Glutamatergic neuron (in vitro differentiated cells): ENCODE results near the gene ZMIZ1. TPM values are rescaled to one million over a fixed set of nuclear protein-coding genes. Genes with fewer than 3 reads are reported as not detected.
A peak's percentile ranks its signal among the peaks of the same experiment; 100 is the strongest.

Source experiments
- DNase-seq: peaks from one replicate; pipeline ENCODE4 v3.0.0; 2022
- H3K27ac Mint-ChIP-seq: one replicate; pipeline ENCODE4 v1.8.0; 2020; ENCODE audit warnings: mild to moderate bottlenecking, mixed read lengths, inconsistent platforms; ENCODE audit not compliant: unreplicated experiment
- H3K27me3 Mint-ChIP-seq: one replicate; pipeline ENCODE4 v1.8.0; 2020; ENCODE audit warnings: mild to moderate bottlenecking, moderate library complexity, mixed read lengths, inconsistent platforms; ENCODE audit not compliant: unreplicated experiment
- H3K36me3 Mint-ChIP-seq: one replicate; pipeline ENCODE4 v1.8.0; 2020; ENCODE audit warnings: mild to moderate bottlenecking, mixed read lengths, inconsistent platforms; ENCODE audit not compliant: unreplicated experiment
- H3K4me1 Mint-ChIP-seq: one replicate; pipeline ENCODE4 v1.8.0; 2020; ENCODE audit warnings: mild to moderate bottlenecking, low read depth, mixed read lengths, inconsistent platforms; ENCODE audit not compliant: unreplicated experiment
- H3K4me3 Mint-ChIP-seq: one replicate; pipeline ENCODE4 v1.8.0; 2020; ENCODE audit warnings: mild to moderate bottlenecking, mixed read lengths, inconsistent platforms; ENCODE audit not compliant: unreplicated experiment
- H3K9me3 Mint-ChIP-seq: one replicate; pipeline ENCODE4 v1.8.0; 2020; ENCODE audit warnings: mild to moderate bottlenecking, moderate library complexity, mixed read lengths, inconsistent platforms; ENCODE audit not compliant: unreplicated experiment
- total RNA-seq: library from RNA; stranded (reverse); fragmentation: NEBNext Ultra II Directional; extraction: Animal tissue kit (Norgen Biotek cat#: 25700); gene quantifications from one replicate; pipeline ENCODE4 v1.2.1, GENCODE V29; 2021; ENCODE audit not compliant: unreplicated experiment
- TF ChIP-seq, protein P1 (sequence below): fragments of 200-600 bp; sonication (generic); IDR thresholded peaks from one replicate; pipeline ENCODE4 v1.5.0; 2021; ENCODE audit not compliant: partially characterized antibody, unreplicated experiment

Gene ZMIZ1
- total RNA-seq, 1 donor from 2014 or later, result 230 TPM

DNA sequence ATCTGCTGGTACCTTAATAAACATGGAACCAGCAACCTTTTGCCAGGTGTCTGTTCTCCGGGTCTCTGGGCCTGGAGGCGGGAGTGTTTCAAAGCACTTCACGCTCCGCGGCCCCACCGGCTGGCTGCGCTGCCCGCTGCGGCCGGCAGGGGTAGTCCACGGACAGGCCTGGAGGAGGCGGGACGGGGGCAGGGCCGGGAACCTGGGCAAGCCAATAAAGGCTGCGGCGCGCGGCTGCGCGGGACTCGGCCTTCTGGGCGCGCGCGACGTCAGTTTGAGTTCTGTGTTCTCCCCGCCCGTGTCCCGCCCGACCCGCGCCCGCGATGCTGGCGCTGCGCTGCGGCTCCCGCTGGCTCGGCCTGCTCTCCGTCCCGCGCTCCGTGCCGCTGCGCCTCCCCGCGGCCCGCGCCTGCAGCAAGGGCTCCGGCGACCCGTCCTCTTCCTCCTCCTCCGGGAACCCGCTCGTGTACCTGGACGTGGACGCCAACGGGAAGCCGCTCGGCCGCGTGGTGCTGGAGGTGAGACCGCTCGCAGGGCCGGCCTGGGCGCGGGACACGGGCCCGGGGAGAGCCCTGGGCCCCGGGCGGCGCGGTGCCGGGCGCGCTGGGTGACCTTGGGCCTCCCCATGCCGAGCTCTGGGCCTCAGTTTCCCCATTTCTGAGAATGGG lies 278.6 kb downstream of the ZMIZ1 start, which contains the start of gene PPIF:
Gene PPIF, plus strand, starts transcription at position 244 of the 668 bp plus-strand sequence. Its CDS starts 80 bp downstream, at position 324.
- H3K4me1 Mint-ChIP-seq, result peaks cover 13% of the 10 kb centered on the region

DNA sequence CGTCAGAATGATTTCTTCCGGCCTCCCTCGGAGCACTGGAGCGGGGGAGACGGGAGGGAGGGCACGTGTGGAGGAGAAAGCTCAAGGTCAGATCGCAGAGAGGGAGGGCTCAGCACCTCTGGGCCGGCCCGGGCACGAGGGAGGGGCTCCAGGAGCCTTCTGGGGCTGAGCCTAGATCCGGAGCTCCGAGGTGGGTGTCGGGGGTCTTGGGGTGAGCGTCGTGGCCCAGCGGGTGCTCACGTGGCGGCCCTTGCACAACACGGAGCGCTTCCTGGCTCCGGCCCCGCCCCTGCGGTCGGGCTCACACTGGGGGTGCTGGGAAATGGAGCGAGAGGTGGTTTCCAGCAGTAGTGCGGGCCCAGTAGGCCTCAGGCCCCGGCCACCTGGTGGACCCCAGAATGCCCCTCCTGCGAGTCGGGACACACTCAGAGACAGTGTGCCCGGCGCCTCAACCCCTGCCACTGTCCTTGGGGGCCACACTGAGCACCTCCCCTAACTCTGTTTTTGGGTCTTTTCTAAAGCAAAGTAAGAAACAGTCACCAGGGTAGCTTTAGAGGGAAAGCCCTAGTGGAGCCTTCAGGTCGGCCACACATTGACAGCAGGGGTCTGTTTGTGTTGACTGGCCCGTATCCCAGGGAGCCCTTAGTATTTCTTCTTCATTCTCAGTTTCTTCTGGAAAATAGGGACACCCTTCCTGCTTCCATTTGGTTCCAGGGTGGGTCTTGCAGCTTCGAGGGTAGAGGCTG lies 279.3 kb downstream of the ZMIZ1 start:
- Mint-ChIP-seq H3K4me1 (peaks cover 12% of the 10 kb centered on the region), H3K27me3 (peaks cover under 1% of the 10 kb centered on the region), H3K9me3 (no peaks in the 10 kb centered on the region), H3K27ac (no peak overlapping the region), H3K4me3 (peak overlapping the region; percentile 72), H3K36me3 (peaks cover under 1% of the 10 kb centered on the region)
- DNase-seq, result no peak
- TF ChIP-seq, protein P1, sequence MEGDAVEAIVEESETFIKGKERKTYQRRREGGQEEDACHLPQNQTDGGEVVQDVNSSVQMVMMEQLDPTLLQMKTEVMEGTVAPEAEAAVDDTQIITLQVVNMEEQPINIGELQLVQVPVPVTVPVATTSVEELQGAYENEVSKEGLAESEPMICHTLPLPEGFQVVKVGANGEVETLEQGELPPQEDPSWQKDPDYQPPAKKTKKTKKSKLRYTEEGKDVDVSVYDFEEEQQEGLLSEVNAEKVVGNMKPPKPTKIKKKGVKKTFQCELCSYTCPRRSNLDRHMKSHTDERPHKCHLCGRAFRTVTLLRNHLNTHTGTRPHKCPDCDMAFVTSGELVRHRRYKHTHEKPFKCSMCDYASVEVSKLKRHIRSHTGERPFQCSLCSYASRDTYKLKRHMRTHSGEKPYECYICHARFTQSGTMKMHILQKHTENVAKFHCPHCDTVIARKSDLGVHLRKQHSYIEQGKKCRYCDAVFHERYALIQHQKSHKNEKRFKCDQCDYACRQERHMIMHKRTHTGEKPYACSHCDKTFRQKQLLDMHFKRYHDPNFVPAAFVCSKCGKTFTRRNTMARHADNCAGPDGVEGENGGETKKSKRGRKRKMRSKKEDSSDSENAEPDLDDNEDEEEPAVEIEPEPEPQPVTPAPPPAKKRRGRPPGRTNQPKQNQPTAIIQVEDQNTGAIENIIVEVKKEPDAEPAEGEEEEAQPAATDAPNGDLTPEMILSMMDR, result no peak

More for the DNA sequence above, 278.6 kb downstream of the ZMIZ1 start, which contains the start of gene PPIF:
- H3K9me3 Mint-ChIP-seq, result no peaks in the 10 kb centered on the region
- TF ChIP-seq, protein P1, result peak; percentile 97
- H3K27me3 Mint-ChIP-seq, result peaks cover 2% of the 10 kb centered on the region
- H3K27ac Mint-ChIP-seq, result no peak within 1 kb of the TSS
- peak within 1 kb of the TSS; percentile 72 for H3K4me3 Mint-ChIP-seq
- no peaks in the 10 kb centered on the region for H3K36me3 Mint-ChIP-seq
- peak; percentile 97 for DNase-seq

DNA sequence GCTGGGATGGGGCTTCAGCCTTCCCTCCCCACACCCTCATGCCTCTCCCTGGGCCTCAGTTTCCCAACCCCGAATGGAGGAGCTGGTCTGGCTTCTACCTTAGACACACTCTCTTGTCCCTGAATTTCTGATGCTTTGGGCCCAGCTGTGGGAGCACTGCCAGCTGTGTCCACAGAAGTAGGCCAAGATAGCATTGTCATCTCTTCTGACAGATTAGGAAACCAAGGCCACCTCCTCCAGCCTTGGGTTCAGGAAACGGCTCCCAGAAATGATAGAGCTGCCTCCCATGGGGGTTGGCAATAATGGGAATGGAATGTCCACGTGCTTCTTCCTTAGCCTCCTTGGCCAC lies 279.8 kb downstream of the ZMIZ1 start:
- TF ChIP-seq, protein P1, result no peak
- Mint-ChIP-seq H3K4me1 (peaks cover 12% of the 10 kb centered on the region), H3K27me3 (peaks cover 2% of the 10 kb centered on the region), H3K27ac (no peak overlapping the region), H3K36me3 (peaks cover 6% of the 10 kb centered on the region), H3K9me3 (no peaks in the 10 kb centered on the region), H3K4me3 (peak overlapping the region; percentile 72)
- DNase-seq, result no peak

DNA sequence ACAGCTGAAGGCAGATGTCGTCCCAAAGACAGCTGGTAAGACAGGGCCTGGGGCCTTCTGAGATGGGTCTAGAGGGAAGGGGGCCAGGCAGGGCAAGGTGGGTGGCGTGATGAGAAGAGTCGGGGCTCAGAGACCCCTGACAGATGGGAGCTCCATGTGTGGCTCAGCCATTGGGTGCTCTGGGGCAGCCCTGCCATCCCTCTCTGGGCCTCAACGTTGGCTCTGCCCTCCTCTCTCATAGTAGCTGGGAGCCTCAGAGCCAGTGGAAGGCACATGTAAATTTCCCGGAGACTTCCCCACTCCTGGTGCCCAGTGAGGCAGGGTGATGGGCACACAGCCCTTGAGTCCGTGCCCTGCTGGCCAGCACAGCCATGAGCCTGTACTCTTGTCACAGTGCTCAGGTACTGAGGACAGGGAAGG lies 280.3 kb downstream of the ZMIZ1 start:
- peak overlapping the region; percentile 72 for H3K4me3 Mint-ChIP-seq
- no peak overlapping the region for H3K27ac Mint-ChIP-seq
- TF ChIP-seq, protein P1, result no peak
- H3K27me3 Mint-ChIP-seq, result peaks cover 2% of the 10 kb centered on the region
- no peak for DNase-seq
- H3K9me3 Mint-ChIP-seq, result no peaks in the 10 kb centered on the region
- peaks cover 11% of the 10 kb centered on the region for H3K36me3 Mint-ChIP-seq
- peaks cover 12% of the 10 kb centered on the region for H3K4me1 Mint-ChIP-seq
